Calu3 (cell line): ENCODE data around the gene ZC3H12A. TPM values are rescaled to one million over a fixed set of nuclear protein-coding genes. Genes with fewer than 3 reads are reported as not detected.

Experiments
- Bru-seq: library from RNA; stranded (reverse); fragments of 400-500 nt; gene quantifications from one replicate; lab custom pipeline; 2021; lab: Mats Ljungman, UMichigan
- BruChase-seq, 2 experiments: library from RNA; stranded (reverse); fragments of 400-500 nt; gene quantifications; one replicate each; lab custom pipeline; 2021; lab: Mats Ljungman, UMichigan
- BruUV-seq: library from RNA; stranded (reverse); fragments of 400-500 nt; replicated peaks from 2 replicates; lab custom pipeline; 2021; lab: Mats Ljungman, UMichigan
- CTCF ChIA-PET: fragments of 300-600 bp; sonication (Branson Sonifier 250); formaldehyde crosslinking; loops from one replicate; lab custom pipeline; 2022; ENCODE audit warnings: antibody characterized with exemption; lab: Charles Lee
- DNase-seq: peaks from one replicate; pipeline ENCODE4 v3.0.0; 2022
- H3K27ac Mint-ChIP-seq: one replicate; pipeline ENCODE4 v1.8.0; 2022; ENCODE audit warnings: mixed read lengths; ENCODE audit not compliant: unreplicated experiment
- H3K27me3 Mint-ChIP-seq: one replicate; pipeline ENCODE4 v1.8.0; 2022; ENCODE audit warnings: mixed read lengths; ENCODE audit not compliant: unreplicated experiment
- H3K36me3 Mint-ChIP-seq: one replicate; pipeline ENCODE4 v1.8.0; 2022; ENCODE audit warnings: mild to moderate bottlenecking, moderate library complexity, mixed read lengths; ENCODE audit not compliant: insufficient read depth, unreplicated experiment
- H3K4me1 Mint-ChIP-seq: one replicate; pipeline ENCODE4 v1.8.0; 2022; ENCODE audit warnings: mild to moderate bottlenecking, low read depth, mixed read lengths; ENCODE audit not compliant: unreplicated experiment
- H3K4me3 Mint-ChIP-seq: one replicate; pipeline ENCODE4 v1.8.0; 2022; ENCODE audit warnings: mild to moderate bottlenecking, low read depth, moderate library complexity, mixed read lengths; ENCODE audit not compliant: unreplicated experiment
- H3K9me3 Mint-ChIP-seq: one replicate; pipeline ENCODE4 v1.8.0; 2022; ENCODE audit warnings: low read depth, mixed read lengths; ENCODE audit not compliant: unreplicated experiment
- intact Hi-C: fragments of 100-400 bp; cut with micrococcal nuclease; formaldehyde crosslinking; loops from one replicate; pipeline ENCODE4 v1.10.0; 2022; ENCODE audit not compliant: unreplicated experiment
- long read RNA-seq: library from polyadenylated mRNA; stranded (forward); transcript quantifications from one replicate; pipeline ENCODE4 v2.0.0, GENCODE V29; 2022
- total RNA-seq: library from RNA; stranded (reverse); gene quantifications from 2 replicates; pipeline ENCODE4 v1.2.3, GENCODE V29; 2022
- TF ChIP-seq, protein P1 (sequence below): fragments of 200-600 bp; IDR thresholded peaks from one replicate; pipeline ENCODE4 v1.8.0; 2022; ENCODE audit warnings: antibody characterized with exemption; ENCODE audit not compliant: unreplicated experiment

The ZC3H12A gene
- 64.4 and 94.1 TPM in 2 replicates for total RNA-seq
- percentile 93 among the genes with signal in this experiment for Bru-seq, nascent RNA
- percentile 81 among the genes with signal in this experiment for BruChase-seq, experiment 1, labeled RNA remaining after a 6-hour chase
- BruChase-seq, experiment 2, labeled RNA remaining after a 2-hour chase: percentile 89 among the genes with signal in this experiment
- long read RNA-seq, transcript ZC3H12A-201 (6 exons, 2,684 nt): major isoform, 10 of 56 reads
- long read RNA-seq, partial matches to known transcripts: 19 of 56 reads
- long read RNA-seq, other reads (novel, unspliced or antisense): 27 of 56 reads

- H3K36me3 Mint-ChIP-seq: peaks cover 95% of the 10 kb centered on the region
- H3K4me3 Mint-ChIP-seq: peak within 1 kb of the TSS; percentile 90
- H3K4me1 Mint-ChIP-seq: peaks cover 33% of the 10 kb centered on the region
- TF ChIP-seq, protein P1, sequence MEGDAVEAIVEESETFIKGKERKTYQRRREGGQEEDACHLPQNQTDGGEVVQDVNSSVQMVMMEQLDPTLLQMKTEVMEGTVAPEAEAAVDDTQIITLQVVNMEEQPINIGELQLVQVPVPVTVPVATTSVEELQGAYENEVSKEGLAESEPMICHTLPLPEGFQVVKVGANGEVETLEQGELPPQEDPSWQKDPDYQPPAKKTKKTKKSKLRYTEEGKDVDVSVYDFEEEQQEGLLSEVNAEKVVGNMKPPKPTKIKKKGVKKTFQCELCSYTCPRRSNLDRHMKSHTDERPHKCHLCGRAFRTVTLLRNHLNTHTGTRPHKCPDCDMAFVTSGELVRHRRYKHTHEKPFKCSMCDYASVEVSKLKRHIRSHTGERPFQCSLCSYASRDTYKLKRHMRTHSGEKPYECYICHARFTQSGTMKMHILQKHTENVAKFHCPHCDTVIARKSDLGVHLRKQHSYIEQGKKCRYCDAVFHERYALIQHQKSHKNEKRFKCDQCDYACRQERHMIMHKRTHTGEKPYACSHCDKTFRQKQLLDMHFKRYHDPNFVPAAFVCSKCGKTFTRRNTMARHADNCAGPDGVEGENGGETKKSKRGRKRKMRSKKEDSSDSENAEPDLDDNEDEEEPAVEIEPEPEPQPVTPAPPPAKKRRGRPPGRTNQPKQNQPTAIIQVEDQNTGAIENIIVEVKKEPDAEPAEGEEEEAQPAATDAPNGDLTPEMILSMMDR: no peak
- peak; percentile 97 for DNase-seq
- CTCF ChIA-PET: interaction anchor here (0.6 to 5.3 kb wide), 3 partner anchors 11 to 16 kb away, joined by 3 to 36 read pairs (median 3); no protein-coding TSS in a partner anchor
- no peaks in the 10 kb centered on the region for H3K27me3 Mint-ChIP-seq
- intact Hi-C loops: no loop called here
- H3K27ac Mint-ChIP-seq: peak within 1 kb of the TSS; percentile 99
- no TSS peak for BruUV-seq
- no peaks in the 10 kb centered on the region for H3K9me3 Mint-ChIP-seq
Measured at GRCh38 chr1:37474046-37474696, at the start of gene ZC3H12A. Gene ZC3H12A (plus strand): TSS chr1:37474580. CDS start chr1:37475497, 917 bp downstream.

DNA sequence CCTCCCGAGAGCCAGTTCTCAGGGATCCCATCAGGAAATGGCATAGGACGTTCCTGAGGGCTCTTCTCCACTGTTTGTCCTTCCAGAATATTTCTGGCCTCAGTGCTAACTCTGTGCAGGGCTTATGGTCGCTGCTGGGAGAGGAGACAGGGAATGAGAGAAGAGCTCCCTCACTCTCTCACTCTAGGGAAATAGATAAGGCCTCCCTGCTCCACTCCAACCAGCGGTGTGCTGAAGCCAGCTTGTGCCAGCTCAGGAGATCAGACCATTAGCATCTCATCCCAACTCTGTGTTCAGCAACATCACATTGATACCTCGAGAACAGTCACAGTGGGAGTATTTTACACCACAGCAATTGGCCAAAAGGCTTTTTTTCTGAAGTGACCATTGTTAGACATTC lies 49.2 kb upstream of the ZC3H12A start:
- Mint-ChIP-seq H3K27ac (no peak overlapping the region), H3K4me3 (no peak overlapping the region), H3K4me1 (no peaks in the 10 kb centered on the region), H3K36me3 (peaks cover 4% of the 10 kb centered on the region), H3K9me3 (no peaks in the 10 kb centered on the region), H3K27me3 (peaks cover 87% of the 10 kb centered on the region)
- DNase-seq: no peak
- intact Hi-C loops: no loop called here
- TF ChIP-seq, protein P1: no peak
- BruUV-seq: no TSS peak
- CTCF ChIA-PET: no interaction called here

GRCh38 chr1:37429029-37429428 lies 45.4 kb upstream of the ZC3H12A start:
- TF ChIP-seq, protein P1: no peak
- Mint-ChIP-seq H3K27ac (no peak overlapping the region), H3K4me3 (no peak overlapping the region), H3K27me3 (peaks cover 76% of the 10 kb centered on the region), H3K4me1 (no peaks in the 10 kb centered on the region), H3K36me3 (peaks cover 4% of the 10 kb centered on the region), H3K9me3 (no peaks in the 10 kb centered on the region)
- intact Hi-C loops: no loop called here
- BruUV-seq: no TSS peak
- CTCF ChIA-PET: no interaction called here
- DNase-seq: no peak

GRCh38 chr1:37430103-37430985 lies 44.0 kb upstream of the ZC3H12A start:
- no peaks in the 10 kb centered on the region for H3K4me1 Mint-ChIP-seq
- H3K27me3 Mint-ChIP-seq: peaks cover 64% of the 10 kb centered on the region
- H3K4me3 Mint-ChIP-seq: no peak overlapping the region
- no TSS peak for BruUV-seq
- CTCF ChIA-PET: interaction anchor here (0.6 kb wide), 1 partner anchor 756 kb away, joined by 4 read pairs; no protein-coding TSS in a partner anchor
- TF ChIP-seq, protein P1: no peak
- DNase-seq: no peak
- intact Hi-C loops: loop anchor here (5.0 kb wide), 1 partner anchor 723 kb away; no protein-coding TSS in a partner anchor
- H3K27ac Mint-ChIP-seq: no peak overlapping the region
- H3K9me3 Mint-ChIP-seq: no peaks in the 10 kb centered on the region
- peaks cover 12% of the 10 kb centered on the region for H3K36me3 Mint-ChIP-seq
